Measurements from ENCODE around the gene SRPX. TPM values are rescaled to one million over a fixed set of nuclear protein-coding genes. Genes with fewer than 3 reads are reported as not detected.

SRPX gene
- total RNA-seq, 2 donors from 2014 or later: 42.5 to 78.4 TPM

DNA sequence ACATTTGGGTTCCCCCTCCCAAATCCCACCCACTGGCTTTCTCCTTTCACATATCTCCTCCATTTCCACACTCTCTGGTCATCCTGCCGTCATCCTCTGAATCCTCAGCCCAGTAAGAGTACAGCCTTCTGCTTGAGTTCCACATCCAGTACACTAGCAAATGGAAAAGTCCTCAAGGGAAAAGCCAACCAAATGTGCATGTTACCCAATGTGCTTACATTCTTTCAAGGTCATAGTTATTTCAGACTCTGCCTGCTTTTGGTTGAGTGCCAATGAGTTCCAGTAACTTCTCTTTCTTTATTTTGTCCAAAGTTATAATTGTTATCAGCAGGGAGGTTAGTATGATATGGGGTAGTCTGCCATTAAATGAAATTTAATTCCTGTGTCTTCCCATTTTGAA lies 78.1 kb downstream of the SRPX start:
- DNase-seq (peak in 2 of 4 donors; percentile 26 to 27), ATAC-seq (peak; percentile 58)
- H3K36me3 ChIP-seq (replicated peaks in 1 of 2; ENCODE audit: insufficient read depth in 1 of 2, low read depth in 2 of 2): no peaks in the 10 kb centered on the region
- H3K27ac ChIP-seq: no peak overlapping the region
- no peaks in the 10 kb centered on the region for H3K27me3 ChIP-seq
- TF ChIP-seq, protein P1, sequence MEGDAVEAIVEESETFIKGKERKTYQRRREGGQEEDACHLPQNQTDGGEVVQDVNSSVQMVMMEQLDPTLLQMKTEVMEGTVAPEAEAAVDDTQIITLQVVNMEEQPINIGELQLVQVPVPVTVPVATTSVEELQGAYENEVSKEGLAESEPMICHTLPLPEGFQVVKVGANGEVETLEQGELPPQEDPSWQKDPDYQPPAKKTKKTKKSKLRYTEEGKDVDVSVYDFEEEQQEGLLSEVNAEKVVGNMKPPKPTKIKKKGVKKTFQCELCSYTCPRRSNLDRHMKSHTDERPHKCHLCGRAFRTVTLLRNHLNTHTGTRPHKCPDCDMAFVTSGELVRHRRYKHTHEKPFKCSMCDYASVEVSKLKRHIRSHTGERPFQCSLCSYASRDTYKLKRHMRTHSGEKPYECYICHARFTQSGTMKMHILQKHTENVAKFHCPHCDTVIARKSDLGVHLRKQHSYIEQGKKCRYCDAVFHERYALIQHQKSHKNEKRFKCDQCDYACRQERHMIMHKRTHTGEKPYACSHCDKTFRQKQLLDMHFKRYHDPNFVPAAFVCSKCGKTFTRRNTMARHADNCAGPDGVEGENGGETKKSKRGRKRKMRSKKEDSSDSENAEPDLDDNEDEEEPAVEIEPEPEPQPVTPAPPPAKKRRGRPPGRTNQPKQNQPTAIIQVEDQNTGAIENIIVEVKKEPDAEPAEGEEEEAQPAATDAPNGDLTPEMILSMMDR (IDR thresholded peaks at IDR 0.05): no peak
- TF ChIP-seq POLR2A (IDR thresholded peaks at IDR 0.05): no peak
- H3K4me3 ChIP-seq: no peak overlapping the region
- intact Hi-C loops (cut with DNase I): no loop called here
- WGBS, 2 donors: 44% methylated on average over 1 of the region's 1 CpG; no CpG with 5 or more reads in 1 of the 2 donors
- H3K4me1 ChIP-seq: peaks cover 9% of the 10 kb centered on the region
- no peaks in the 10 kb centered on the region for H3K9me3 ChIP-seq

DNA sequence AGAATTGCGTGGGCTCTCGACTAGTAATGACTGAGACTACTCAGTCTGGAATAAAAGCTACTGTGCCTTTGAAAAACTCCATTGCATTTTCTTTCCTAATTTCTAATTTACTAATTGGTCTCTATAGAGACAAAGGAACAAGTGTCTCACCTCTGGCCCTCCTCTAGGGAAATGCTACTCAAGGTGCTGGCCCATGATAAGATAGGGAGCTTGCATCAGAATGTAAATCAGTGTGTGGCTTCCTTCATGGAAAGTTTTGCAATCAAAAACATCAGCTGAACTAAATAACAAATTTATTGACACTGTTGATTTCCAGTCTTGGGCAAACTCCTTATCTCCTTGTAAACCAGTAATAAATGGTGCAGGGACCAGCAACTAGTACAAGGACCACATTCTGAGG lies 81.8 kb downstream of the SRPX start:
- no peak for ATAC-seq
- Histone ChIP-seq H3K27me3 (no peaks in the 10 kb centered on the region), H3K36me3 (replicated peaks in 1 of 2; ENCODE audit: insufficient read depth in 1 of 2, low read depth in 2 of 2) (no peaks in the 10 kb centered on the region), H3K4me1 (peaks cover 9% of the 10 kb centered on the region), H3K27ac (no peak overlapping the region), H3K4me3 (no peak overlapping the region), H3K9me3 (no peaks in the 10 kb centered on the region)
- TF ChIP-seq, protein P1 (IDR thresholded peaks at IDR 0.05): no peak
- TF ChIP-seq POLR2A (IDR thresholded peaks at IDR 0.05): no peak
- DNase-seq: no peak
- 89 to 95% methylated on average over 2 of the region's 2 CpGs for WGBS, 2 donors
- intact Hi-C loops (cut with DNase I): no loop called here

DNA sequence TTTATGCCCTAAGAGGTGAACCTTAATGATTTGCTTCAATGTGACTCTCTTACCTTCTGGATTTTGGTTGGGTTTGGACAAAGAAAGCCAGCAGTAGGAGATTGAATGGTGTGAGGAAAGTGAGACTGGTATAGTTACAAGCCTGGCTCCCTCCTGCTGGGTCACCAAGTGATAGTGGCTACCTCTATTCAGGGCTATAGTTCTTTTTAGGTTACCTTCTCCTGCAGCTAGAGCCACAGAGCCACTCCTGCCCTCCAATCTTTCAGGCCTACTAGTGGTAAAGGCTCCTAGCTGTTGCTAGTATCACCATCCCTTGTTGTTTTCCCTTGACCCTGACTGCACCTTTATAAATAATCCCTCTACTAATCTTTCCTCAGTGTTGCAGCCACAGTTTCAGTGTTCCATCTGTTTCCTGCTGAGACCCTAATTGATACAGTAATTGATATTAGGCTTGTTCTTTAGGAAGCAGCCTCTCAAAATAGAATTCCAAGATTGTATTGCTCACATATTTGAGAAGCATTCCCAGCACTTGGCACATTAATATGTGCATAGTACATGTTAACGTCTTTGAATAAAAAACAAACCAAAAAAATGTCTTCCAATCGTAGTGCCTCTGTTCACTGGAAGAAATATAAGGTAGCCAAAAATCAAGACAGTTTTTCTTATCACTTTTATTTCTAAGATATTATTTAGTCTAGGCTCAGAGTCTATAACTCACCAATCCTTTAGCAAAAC lies 82.3 kb downstream of the SRPX start:
- ATAC-seq (no peak), DNase-seq (no peak)
- no peaks in the 10 kb centered on the region for H3K36me3 ChIP-seq (replicated peaks in 1 of 2; ENCODE audit: insufficient read depth in 1 of 2, low read depth in 2 of 2)
- H3K4me1 ChIP-seq: peaks cover 9% of the 10 kb centered on the region
- no peak overlapping the region for H3K4me3 ChIP-seq
- no peak for TF ChIP-seq POLR2A (IDR thresholded peaks at IDR 0.05)
- TF ChIP-seq, protein P1 (IDR thresholded peaks at IDR 0.05): no peak
- no peaks in the 10 kb centered on the region for H3K27me3 ChIP-seq
- H3K9me3 ChIP-seq: no peaks in the 10 kb centered on the region
- 0 to 87% methylated on average over 2 of the region's 2 CpGs for WGBS, 2 donors
- intact Hi-C loops (cut with DNase I): no loop called here
- H3K27ac ChIP-seq: no peak overlapping the region

DNA sequence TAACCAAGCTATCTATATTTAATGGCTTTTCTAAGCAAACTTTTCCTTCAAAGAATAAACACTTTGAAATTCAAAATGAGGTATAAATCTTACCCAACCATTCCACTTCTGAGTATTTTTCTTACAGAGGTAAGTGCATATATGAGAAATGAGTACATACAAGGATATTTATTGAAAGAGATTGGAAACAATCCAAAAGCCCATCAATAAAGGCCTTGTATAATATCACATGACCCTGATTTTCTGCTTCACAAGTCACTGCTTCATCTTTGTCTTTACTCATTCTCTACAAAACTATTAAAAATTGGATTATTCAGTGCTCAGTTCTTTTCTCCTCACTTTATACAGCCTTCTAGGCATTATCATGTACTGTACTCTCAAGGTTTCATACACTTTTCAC lies 91.3 kb downstream of the SRPX start:
- H3K27me3 ChIP-seq: no peaks in the 10 kb centered on the region
- DNase-seq (no peak), ATAC-seq (no peak)
- no peak overlapping the region for H3K27ac ChIP-seq
- H3K4me1 ChIP-seq: no peaks in the 10 kb centered on the region
- no peaks in the 10 kb centered on the region for H3K9me3 ChIP-seq
- intact Hi-C loops (cut with DNase I): no loop called here
- TF ChIP-seq, protein P1 (IDR thresholded peaks at IDR 0.05): no peak
- TF ChIP-seq POLR2A (IDR thresholded peaks at IDR 0.05): no peak
- H3K4me3 ChIP-seq: no peak overlapping the region
- no peaks in the 10 kb centered on the region for H3K36me3 ChIP-seq (replicated peaks in 1 of 2; ENCODE audit: insufficient read depth in 1 of 2, low read depth in 2 of 2)

DNA sequence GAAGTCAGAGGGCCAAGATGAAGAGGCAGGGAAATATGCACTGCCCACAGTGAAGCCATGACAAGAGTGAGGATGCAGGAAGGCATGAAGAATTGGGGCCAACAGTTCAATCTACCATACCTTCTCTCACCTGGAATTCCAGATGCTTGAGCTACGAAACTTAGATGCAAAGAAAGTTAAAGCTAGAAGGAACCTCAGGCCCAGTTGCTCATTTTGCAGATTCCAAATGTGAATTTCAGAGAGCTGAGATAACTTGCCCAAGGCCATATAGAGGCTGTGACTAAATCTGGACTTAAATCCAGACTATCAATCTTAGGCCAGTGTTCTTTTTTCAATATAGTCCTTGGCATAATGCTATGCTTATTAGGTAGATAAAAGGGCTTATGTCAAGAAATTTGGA lies 92.7 kb downstream of the SRPX start:
- 100% methylated on average over 1 of the region's 1 CpG; no CpG with 5 or more reads in 1 of the 2 donors for WGBS, 2 donors
- TF ChIP-seq, protein P1 (IDR thresholded peaks at IDR 0.05): no peak
- TF ChIP-seq POLR2A (IDR thresholded peaks at IDR 0.05): no peak

More for the DNA sequence above, 92.7 kb downstream of the SRPX start:
- Histone ChIP-seq H3K27ac (no peak overlapping the region), H3K9me3 (no peaks in the 10 kb centered on the region), H3K4me1 (no peaks in the 10 kb centered on the region), H3K27me3 (no peaks in the 10 kb centered on the region), H3K4me3 (no peak overlapping the region), H3K36me3 (replicated peaks in 1 of 2; ENCODE audit: insufficient read depth in 1 of 2, low read depth in 2 of 2) (no peaks in the 10 kb centered on the region)
- intact Hi-C loops (cut with DNase I): no loop called here
- ATAC-seq: no peak
- no peak for DNase-seq
